Neural cell (in vitro differentiated cells): Measurements from ENCODE around the gene LIPC. TPM values are rescaled to one million over a fixed set of nuclear protein-coding genes. Genes with fewer than 3 reads are reported as not detected.

Source experiments
- H2AFZ ChIP-seq: fragments of 200-600, 300-800 bp; sonication (generic), shearing (Covaris generic); 2 replicates; pipeline ENCODE4 v1.6.0; 2014; ENCODE audit warnings: low read depth, mild to moderate bottlenecking, antibody characterized with exemption, low read length, moderate library complexity
- H3F3A ChIP-seq: fragments of 200-600 bp; shearing (Covaris generic); 2 replicates; pipeline ENCODE4 v1.6.1; 2016; ENCODE audit warnings: mild to moderate bottlenecking, moderate library complexity, mixed read lengths, antibody characterized with exemption, low read length; ENCODE audit not compliant: insufficient read depth, poor library complexity, severe bottlenecking
- H3K27ac ChIP-seq: fragments of 200-600, 300-800 bp; sonication (generic), shearing (Covaris generic); 2 replicates; pipeline ENCODE4 v1.5.1; 2014; ENCODE audit warnings: mild to moderate bottlenecking, low read length, moderate library complexity
- H3K27me3 ChIP-seq: fragments of 300-800, 200-600 bp; sonication (generic), shearing (Covaris generic); 2 replicates; pipeline ENCODE4 v1.6.0; 2014; ENCODE audit warnings: mild to moderate bottlenecking, low read depth, low read length, moderate library complexity; ENCODE audit not compliant: insufficient read depth
- H3K36me3 ChIP-seq: fragments of 300-800, 200-600 bp; sonication (generic), shearing (Covaris generic); 2 replicates; pipeline ENCODE4 v1.5.1; 2014; ENCODE audit warnings: mild to moderate bottlenecking, antibody characterized with exemption, low read length, moderate library complexity; ENCODE audit not compliant: insufficient read depth
- H3K4me2 ChIP-seq: fragments of 300-800, 200-600 bp; sonication (generic), shearing (Covaris generic); 2 replicates; pipeline ENCODE4 v1.6.0; 2014; ENCODE audit warnings: mild to moderate bottlenecking, low read length
- H3K4me3 ChIP-seq: fragments of 300-800, 200-600 bp; sonication (generic), shearing (Covaris generic); 2 replicates; pipeline ENCODE4 v1.5.1; 2014; ENCODE audit warnings: mild to moderate bottlenecking, low read length, moderate library complexity
- H3K79me2 ChIP-seq: fragments of 200-600 bp; shearing (Covaris generic); replicated peaks from 2 replicates; pipeline ENCODE4 v1.6.0; 2014; ENCODE audit warnings: mild to moderate bottlenecking, low read length, moderate library complexity; ENCODE audit not compliant: insufficient read depth
- H3K9ac ChIP-seq: fragments of 300-800, 200-600 bp; sonication (generic), shearing (Covaris generic); 2 replicates; pipeline ENCODE4 v1.6.1; 2016; ENCODE audit warnings: mild to moderate bottlenecking, low read length, mixed read lengths
- H3K9me2 ChIP-seq: fragments of 200-600 bp; shearing (Covaris generic); 2 replicates; pipeline ENCODE4 v1.6.1; 2016; ENCODE audit warnings: mild to moderate bottlenecking, low read length, mixed read lengths; ENCODE audit not compliant: insufficient read depth
- H3K9me3 ChIP-seq: fragments of 200-600, 300-800 bp; sonication (generic), shearing (Covaris generic); 2 replicates; pipeline ENCODE4 v1.6.1; 2016; ENCODE audit warnings: mild to moderate bottlenecking, mixed run types, low read length, moderate library complexity, mixed read lengths
- H4K20me1 ChIP-seq: fragments of 200-600 bp; shearing (Covaris generic); 2 replicates; pipeline ENCODE4 v1.6.1; 2016; ENCODE audit warnings: mild to moderate bottlenecking, mixed run types; ENCODE audit not compliant: insufficient read depth
- EP300 ChIP-seq: fragments of 450-650 bp; conservative IDR thresholded peaks from 2 replicates; pipeline ENCODE4 v1.6.1; 2014; ENCODE audit warnings: antibody characterized with exemption, mild to moderate bottlenecking, moderate library complexity; ENCODE audit not compliant: poor library complexity, severe bottlenecking
- MXI1 ChIP-seq: fragments of 450-650 bp; conservative IDR thresholded peaks from 2 replicates; pipeline ENCODE4 v1.6.1; 2014; ENCODE audit warnings: antibody characterized with exemption, mild to moderate bottlenecking; ENCODE audit not compliant: poor library complexity, severe bottlenecking
- POLR2AphosphoS5 ChIP-seq: IDR thresholded peaks from 2 replicates; pipeline ENCODE4 v1.6.1; 2012
- RAD21 ChIP-seq: fragments of 450-650 bp; conservative IDR thresholded peaks from 2 replicates; pipeline ENCODE4 v1.6.1; 2014; ENCODE audit warnings: antibody characterized with exemption, mild to moderate bottlenecking, moderate library complexity
- SMC3 ChIP-seq: fragments of 450-650 bp; conservative IDR thresholded peaks from 2 replicates; pipeline ENCODE4 v1.6.1; 2014; ENCODE audit warnings: antibody characterized with exemption, mild to moderate bottlenecking, moderate library complexity; ENCODE audit not compliant: poor library complexity
- TAF1 ChIP-seq: IDR thresholded peaks from 2 replicates; pipeline ENCODE4 v1.6.1; 2012; ENCODE audit warnings: low read depth
- polyA plus RNA-seq: library from polyadenylated mRNA; depleted of rRNA; stranded (reverse); fragments of >200 nt; gene quantifications from 2 replicates; pipeline ENCODE4 v1.2.3, GENCODE V29; 2014
- TF ChIP-seq, protein P1 (sequence below): IDR thresholded peaks from 2 replicates; pipeline ENCODE4 v1.6.1; 2012; ENCODE audit warnings: borderline replicate concordance
- TF ChIP-seq, protein P2 (sequence below): fragments of 450-650 bp; IDR thresholded peaks from 2 replicates; pipeline ENCODE4 v1.5.1; 2014; ENCODE audit warnings: antibody characterized with exemption, mild to moderate bottlenecking, moderate library complexity; ENCODE audit not compliant: poor library complexity, severe bottlenecking

Gene LIPC
- polyA plus RNA-seq, 1 donor from 2014 or later = not detected

DNA sequence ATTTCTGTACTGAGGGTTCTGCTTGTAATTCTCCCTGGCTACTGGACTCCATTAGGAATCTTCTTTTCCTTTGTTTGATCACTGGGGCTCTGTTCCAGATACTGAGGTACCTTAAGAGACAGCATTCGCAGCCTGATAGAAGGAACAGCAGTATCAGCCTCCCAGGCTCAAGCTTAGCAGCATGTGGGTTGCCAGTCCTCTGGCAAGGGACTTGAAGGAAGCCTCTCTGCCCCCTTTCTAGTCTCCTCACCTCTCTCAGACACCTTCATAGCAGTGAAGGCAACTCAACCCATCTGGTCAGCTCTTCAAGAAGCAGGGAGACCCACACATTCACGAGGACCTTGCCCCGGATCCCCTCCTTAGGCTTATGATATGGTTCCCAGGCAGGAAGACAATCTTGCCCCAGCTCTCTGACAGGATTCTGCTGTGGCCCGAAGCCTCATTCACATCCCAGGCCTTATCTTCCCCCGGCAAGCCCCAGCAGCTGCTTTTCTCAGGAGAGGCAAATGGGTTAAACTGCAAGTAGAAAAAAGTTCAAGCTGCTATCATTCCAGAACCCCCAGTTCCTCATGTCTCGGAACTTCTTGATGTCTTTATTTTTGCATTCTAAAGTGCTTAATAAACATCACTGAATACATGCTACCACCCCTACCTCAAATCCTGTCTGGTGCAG lies 153.1 kb downstream of the LIPC start:
- Histone ChIP-seq H3K9me2 (no peaks in the 10 kb centered on the region), H3K4me2 (no peak overlapping the region), H3K27ac (no peak overlapping the region), H3K4me3 (no peak overlapping the region), H3F3A (no peaks in the 10 kb centered on the region), H3K27me3 (no peaks in the 10 kb centered on the region), H3K9ac (no peak overlapping the region), H3K79me2 (no peaks in the 10 kb centered on the region), H3K9me3 (no peaks in the 10 kb centered on the region), H3K36me3 (no peaks in the 10 kb centered on the region), H4K20me1 (no peaks in the 10 kb centered on the region), H2AFZ (no peak overlapping the region)
- TF ChIP-seq MXI1 (no peak), RAD21 (no peak), EP300 (no peak), POLR2AphosphoS5 (no peak), TAF1 (no peak), SMC3 (no peak)
- TF ChIP-seq, protein P1, sequence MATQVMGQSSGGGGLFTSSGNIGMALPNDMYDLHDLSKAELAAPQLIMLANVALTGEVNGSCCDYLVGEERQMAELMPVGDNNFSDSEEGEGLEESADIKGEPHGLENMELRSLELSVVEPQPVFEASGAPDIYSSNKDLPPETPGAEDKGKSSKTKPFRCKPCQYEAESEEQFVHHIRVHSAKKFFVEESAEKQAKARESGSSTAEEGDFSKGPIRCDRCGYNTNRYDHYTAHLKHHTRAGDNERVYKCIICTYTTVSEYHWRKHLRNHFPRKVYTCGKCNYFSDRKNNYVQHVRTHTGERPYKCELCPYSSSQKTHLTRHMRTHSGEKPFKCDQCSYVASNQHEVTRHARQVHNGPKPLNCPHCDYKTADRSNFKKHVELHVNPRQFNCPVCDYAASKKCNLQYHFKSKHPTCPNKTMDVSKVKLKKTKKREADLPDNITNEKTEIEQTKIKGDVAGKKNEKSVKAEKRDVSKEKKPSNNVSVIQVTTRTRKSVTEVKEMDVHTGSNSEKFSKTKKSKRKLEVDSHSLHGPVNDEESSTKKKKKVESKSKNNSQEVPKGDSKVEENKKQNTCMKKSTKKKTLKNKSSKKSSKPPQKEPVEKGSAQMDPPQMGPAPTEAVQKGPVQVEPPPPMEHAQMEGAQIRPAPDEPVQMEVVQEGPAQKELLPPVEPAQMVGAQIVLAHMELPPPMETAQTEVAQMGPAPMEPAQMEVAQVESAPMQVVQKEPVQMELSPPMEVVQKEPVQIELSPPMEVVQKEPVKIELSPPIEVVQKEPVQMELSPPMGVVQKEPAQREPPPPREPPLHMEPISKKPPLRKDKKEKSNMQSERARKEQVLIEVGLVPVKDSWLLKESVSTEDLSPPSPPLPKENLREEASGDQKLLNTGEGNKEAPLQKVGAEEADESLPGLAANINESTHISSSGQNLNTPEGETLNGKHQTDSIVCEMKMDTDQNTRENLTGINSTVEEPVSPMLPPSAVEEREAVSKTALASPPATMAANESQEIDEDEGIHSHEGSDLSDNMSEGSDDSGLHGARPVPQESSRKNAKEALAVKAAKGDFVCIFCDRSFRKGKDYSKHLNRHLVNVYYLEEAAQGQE = no peak
- TF ChIP-seq, protein P2, sequence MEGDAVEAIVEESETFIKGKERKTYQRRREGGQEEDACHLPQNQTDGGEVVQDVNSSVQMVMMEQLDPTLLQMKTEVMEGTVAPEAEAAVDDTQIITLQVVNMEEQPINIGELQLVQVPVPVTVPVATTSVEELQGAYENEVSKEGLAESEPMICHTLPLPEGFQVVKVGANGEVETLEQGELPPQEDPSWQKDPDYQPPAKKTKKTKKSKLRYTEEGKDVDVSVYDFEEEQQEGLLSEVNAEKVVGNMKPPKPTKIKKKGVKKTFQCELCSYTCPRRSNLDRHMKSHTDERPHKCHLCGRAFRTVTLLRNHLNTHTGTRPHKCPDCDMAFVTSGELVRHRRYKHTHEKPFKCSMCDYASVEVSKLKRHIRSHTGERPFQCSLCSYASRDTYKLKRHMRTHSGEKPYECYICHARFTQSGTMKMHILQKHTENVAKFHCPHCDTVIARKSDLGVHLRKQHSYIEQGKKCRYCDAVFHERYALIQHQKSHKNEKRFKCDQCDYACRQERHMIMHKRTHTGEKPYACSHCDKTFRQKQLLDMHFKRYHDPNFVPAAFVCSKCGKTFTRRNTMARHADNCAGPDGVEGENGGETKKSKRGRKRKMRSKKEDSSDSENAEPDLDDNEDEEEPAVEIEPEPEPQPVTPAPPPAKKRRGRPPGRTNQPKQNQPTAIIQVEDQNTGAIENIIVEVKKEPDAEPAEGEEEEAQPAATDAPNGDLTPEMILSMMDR = no peak

DNA sequence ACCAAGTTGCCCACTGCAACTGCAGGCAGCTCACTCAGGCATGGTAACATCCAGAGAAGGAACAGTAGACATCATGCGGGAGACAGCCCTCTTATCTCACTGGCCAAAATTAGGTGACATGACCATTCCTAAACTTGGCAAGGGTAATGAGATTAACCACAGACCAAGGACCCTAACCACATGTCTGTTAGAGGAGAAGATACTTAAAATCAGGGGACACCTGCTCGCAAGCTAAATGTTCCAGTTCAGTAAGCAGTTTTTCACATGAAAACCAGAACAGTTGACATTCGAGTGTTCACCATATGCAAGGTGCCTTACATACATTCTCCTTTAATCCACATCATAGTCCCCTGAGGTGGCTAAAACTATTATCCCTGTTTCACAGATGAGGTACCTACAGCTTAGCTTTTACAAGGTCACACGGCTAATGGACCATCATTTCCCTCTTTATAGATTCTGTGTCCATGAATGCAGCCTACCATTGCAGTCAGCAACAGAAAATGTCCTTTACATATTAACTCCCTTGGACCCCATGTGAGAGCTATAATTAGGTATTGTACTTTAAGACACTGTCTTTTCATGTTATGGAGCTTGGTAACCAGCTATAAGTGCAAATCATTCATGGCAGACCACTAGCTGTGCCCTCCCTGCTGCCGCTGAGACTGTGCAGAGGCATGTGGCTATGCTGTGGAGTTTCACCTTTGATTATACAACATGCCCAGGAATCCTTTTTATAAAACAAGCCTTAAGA lies 154.1 kb downstream of the LIPC start:
- no peaks in the 10 kb centered on the region for H3K79me2 ChIP-seq
- no peaks in the 10 kb centered on the region for H3K27me3 ChIP-seq
- no peak overlapping the region for H3K9ac ChIP-seq
- H3K27ac ChIP-seq = no peak overlapping the region
- H2AFZ ChIP-seq = no peak overlapping the region
- H3K4me3 ChIP-seq = no peak overlapping the region
- H3K36me3 ChIP-seq = no peaks in the 10 kb centered on the region
- no peaks in the 10 kb centered on the region for H3K9me3 ChIP-seq
- TF ChIP-seq POLR2AphosphoS5 (peak; percentile 68), EP300 (no peak)
- no peaks in the 10 kb centered on the region for H4K20me1 ChIP-seq
- H3K4me2 ChIP-seq = no peak overlapping the region
- no peaks in the 10 kb centered on the region for H3K9me2 ChIP-seq
- H3F3A ChIP-seq = no peaks in the 10 kb centered on the region
